ENCODE data around the gene MN1.

GRCh38 chr22:27809700-27810608 lies 8.4 kb upstream of the MN1 start:
- TF ChIP-seq GATA2 (IDR thresholded peaks at IDR 0.05; ENCODE audit: low read depth, low read length) (no peak), GATA3 (IDR thresholded peaks at IDR 0.05; ENCODE audit: low read depth, low read length) (no peak)
